ENCODE measurements around the gene FAM219A. TPM values are rescaled to one million over a fixed set of nuclear protein-coding genes. Genes with fewer than 3 reads are reported as not detected.

FAM219A gene
- total RNA-seq, 1 donor from 2014 or later, result 13.4 TPM

DNA sequence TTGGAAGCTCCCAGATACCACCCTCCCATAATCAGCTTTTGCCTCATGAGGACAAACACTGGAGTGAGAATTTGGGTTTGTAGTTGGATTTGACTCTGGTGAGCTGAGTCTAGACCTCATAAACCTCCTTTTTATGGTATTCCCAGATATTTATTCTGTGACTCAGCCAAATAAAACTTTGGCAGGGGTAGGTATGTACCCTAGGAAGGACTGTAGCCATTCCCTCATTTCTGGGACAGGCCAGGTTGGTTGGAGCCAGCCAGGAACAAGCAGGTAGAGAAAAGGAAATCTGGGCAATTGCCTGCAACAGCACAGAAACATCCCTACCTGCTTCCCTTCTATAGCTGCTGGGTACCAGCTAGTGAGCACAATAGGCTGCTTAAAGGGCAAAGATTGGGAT lies 45.0 kb upstream of the FAM219A start:
- peaks cover 51% of the 10 kb centered on the region for H3K27me3 Mint-ChIP-seq
- TF ChIP-seq, protein P1, sequence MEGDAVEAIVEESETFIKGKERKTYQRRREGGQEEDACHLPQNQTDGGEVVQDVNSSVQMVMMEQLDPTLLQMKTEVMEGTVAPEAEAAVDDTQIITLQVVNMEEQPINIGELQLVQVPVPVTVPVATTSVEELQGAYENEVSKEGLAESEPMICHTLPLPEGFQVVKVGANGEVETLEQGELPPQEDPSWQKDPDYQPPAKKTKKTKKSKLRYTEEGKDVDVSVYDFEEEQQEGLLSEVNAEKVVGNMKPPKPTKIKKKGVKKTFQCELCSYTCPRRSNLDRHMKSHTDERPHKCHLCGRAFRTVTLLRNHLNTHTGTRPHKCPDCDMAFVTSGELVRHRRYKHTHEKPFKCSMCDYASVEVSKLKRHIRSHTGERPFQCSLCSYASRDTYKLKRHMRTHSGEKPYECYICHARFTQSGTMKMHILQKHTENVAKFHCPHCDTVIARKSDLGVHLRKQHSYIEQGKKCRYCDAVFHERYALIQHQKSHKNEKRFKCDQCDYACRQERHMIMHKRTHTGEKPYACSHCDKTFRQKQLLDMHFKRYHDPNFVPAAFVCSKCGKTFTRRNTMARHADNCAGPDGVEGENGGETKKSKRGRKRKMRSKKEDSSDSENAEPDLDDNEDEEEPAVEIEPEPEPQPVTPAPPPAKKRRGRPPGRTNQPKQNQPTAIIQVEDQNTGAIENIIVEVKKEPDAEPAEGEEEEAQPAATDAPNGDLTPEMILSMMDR (conservative IDR thresholded peaks at IDR 0.05), result no peak
- H3K9me3 Mint-ChIP-seq, result no peaks in the 10 kb centered on the region
- H3K27ac Mint-ChIP-seq, result no peak overlapping the region
- no peak overlapping the region for H3K4me3 Mint-ChIP-seq
- H3K36me3 Mint-ChIP-seq, result no peaks in the 10 kb centered on the region
- no peaks in the 10 kb centered on the region for H3K4me1 Mint-ChIP-seq (ENCODE audit: unreplicated experiment)
- no peak for DNase-seq (ENCODE audit: extremely low spot score, unreplicated experiment)

DNA sequence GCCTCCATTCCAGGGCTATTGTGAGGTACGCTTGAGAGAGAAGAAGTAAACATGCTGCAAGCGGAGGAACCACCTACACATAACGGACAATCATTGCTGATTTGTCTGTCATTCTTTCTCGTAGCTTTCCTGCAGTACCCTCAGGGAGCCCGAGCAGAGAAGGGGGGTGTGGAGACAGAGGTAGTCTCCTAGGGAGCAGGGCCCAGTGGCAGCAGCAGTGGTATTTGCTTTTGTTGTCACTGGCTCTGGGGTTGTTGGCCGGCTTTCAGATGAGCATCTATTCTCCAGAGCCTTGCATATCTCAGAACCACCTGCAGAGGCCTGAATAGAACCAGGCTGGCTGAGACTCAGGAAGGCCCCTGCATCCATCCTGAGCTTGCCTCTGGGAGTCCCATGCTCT lies 44.5 kb upstream of the FAM219A start:
- Mint-ChIP-seq H3K4me3 (no peak overlapping the region), H3K27ac (no peak overlapping the region), H3K9me3 (no peaks in the 10 kb centered on the region), H3K27me3 (peaks cover 51% of the 10 kb centered on the region), H3K36me3 (no peaks in the 10 kb centered on the region), H3K4me1 (ENCODE audit: unreplicated experiment) (no peaks in the 10 kb centered on the region)
- no peak for DNase-seq (ENCODE audit: extremely low spot score, unreplicated experiment)
- TF ChIP-seq, protein P1 (conservative IDR thresholded peaks at IDR 0.05), result no peak

DNA sequence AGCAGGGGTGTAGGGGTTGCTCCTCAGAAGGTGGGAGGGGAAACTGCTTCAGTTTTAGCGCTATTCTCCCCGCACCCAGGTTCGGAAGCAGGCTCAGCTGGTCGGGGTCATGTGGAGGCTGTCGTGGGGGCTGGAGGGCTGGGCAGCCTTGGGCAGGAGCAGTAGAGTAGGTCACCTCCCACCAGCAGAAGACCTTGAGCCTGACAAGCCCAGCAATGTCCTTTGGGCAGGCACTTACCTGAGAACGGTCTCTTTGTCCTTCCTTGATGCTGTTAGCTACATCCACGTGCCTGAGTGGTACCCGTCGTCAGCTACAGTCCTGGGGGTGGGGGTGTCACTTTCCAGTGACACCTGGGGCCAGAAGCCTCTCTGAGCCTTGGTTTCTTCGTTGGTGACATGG lies 44.1 kb upstream of the FAM219A start:
- H3K27me3 Mint-ChIP-seq, result peaks cover 55% of the 10 kb centered on the region
- H3K27ac Mint-ChIP-seq, result no peak overlapping the region

DNA sequence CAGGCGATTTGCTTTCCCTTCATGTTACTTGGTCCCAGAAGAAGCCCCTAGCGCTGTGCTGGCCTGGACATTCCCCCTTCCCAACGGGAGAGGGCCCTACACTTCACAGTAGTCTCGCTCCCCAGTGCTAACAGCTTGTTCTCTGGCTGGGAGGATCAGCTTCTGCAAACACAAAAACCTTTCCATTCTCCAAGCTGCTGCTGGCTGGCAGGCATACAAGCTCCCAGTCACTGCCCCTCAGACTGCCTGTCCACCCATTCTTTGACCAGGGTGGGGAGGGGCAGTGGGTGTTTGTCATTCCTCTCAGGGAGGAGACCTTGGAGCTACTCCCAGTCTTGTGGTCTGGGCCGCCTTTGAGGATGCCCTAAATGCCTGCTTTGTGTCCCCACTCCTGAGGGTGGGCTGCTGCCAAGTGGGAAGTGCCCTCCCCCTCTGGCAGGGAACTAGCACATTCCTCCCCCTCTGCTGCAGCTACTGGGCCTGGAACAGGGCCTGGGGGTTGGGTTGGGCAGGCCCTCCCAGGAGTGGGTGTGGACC lies 43.6 kb upstream of the FAM219A start:
- Mint-ChIP-seq H3K9me3 (no peaks in the 10 kb centered on the region), H3K27ac (no peak overlapping the region), H3K27me3 (peaks cover 56% of the 10 kb centered on the region), H3K4me1 (ENCODE audit: unreplicated experiment) (no peaks in the 10 kb centered on the region), H3K4me3 (no peak overlapping the region), H3K36me3 (no peaks in the 10 kb centered on the region)
- DNase-seq (ENCODE audit: extremely low spot score, unreplicated experiment), result no peak
- TF ChIP-seq, protein P1 (conservative IDR thresholded peaks at IDR 0.05), result peak; percentile 49

More for the DNA sequence above, 44.1 kb upstream of the FAM219A start:
- Mint-ChIP-seq H3K4me3 (no peak overlapping the region), H3K9me3 (no peaks in the 10 kb centered on the region), H3K36me3 (no peaks in the 10 kb centered on the region), H3K4me1 (ENCODE audit: unreplicated experiment) (no peaks in the 10 kb centered on the region)
- DNase-seq (ENCODE audit: extremely low spot score, unreplicated experiment), result no peak
- TF ChIP-seq, protein P1 (conservative IDR thresholded peaks at IDR 0.05), result no peak

DNA sequence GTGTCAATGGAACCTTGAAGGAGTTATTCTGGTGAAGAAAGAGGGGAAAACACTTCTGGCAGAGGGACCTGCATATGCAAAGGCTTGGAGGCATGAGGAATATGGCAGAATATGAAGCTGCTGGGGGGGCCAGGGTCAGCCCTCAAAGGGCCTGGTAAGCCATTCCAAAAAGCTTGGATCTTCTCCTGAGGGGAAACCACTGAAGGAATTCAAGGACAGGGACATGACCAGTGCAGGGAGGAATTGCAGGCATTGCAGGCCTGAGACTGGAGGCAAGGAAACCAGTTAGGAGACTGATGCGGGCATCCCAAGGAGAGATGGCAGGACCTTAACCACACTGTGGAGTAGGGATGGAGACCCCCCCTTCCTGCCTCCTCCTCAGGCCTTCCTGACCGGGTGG lies 43.0 kb upstream of the FAM219A start:
- Mint-ChIP-seq H3K27me3 (peaks cover 57% of the 10 kb centered on the region), H3K27ac (no peak overlapping the region), H3K4me3 (no peak overlapping the region), H3K9me3 (no peaks in the 10 kb centered on the region), H3K36me3 (no peaks in the 10 kb centered on the region), H3K4me1 (ENCODE audit: unreplicated experiment) (no peaks in the 10 kb centered on the region)
- TF ChIP-seq, protein P1 (conservative IDR thresholded peaks at IDR 0.05), result no peak
- no peak for DNase-seq (ENCODE audit: extremely low spot score, unreplicated experiment)

Data from type B pancreatic cell (in vitro differentiated cells).